HCT116 (cell line): ENCODE data around the gene LRG1. TPM values are rescaled to one million over a fixed set of nuclear protein-coding genes. Genes with fewer than 3 reads are reported as not detected.

ENCODE experiments used
- ATAC-seq: fragments of 200-7000 bp; cut with Tn5 transposase; 2 replicates; pipeline ENCODE4 v1.9.1; 2020; ENCODE audit warnings: mild to moderate bottlenecking, moderate library complexity
- BruUV-seq: library from RNA; stranded (reverse); fragments of 400-500 nt; replicated peaks from 2 replicates; lab custom pipeline; 2021; lab: Mats Ljungman, UMichigan
- CTCF ChIA-PET: fragments of 300-600 bp; sonication (Branson Sonifier 250); formaldehyde crosslinking; loops from one replicate; lab custom pipeline; 2021; ENCODE audit warnings: antibody characterized with exemption; lab: Charles Lee
- POLR2A ChIA-PET: fragments of 300-600, 350-600 bp; sonication (Branson Sonifier 250); formaldehyde crosslinking; loops from one replicate; lab custom pipeline; 2021; ENCODE audit warnings: antibody characterized with exemption; lab: Charles Lee
- RAD21 ChIA-PET, 2 experiments: fragments of 300-600 bp; sonication (Branson Sonifier 250); formaldehyde crosslinking; loops; one replicate each; lab custom pipeline; 2023; ENCODE audit warnings: low total read pairs in 2 of 2; ENCODE audit not compliant: uncharacterized antibody in 2 of 2, unreplicated experiment in 2 of 2, low non-redundant PET in 1 of 2; lab: Charles Lee
- DNase-seq: peaks from one replicate; pipeline ENCODE4 v3.0.0-alpha.2; 2010; ENCODE audit warnings: low read depth, low spot score
- H2AFZ ChIP-seq: fragments of 200-600 bp; shearing (Covaris generic), sonication (generic); 2 replicates; pipeline ENCODE4 v1.6.1; 2017; ENCODE audit warnings: low read depth, mixed run types, mixed read lengths, antibody characterized with exemption, low read length; ENCODE audit not compliant: poor library complexity, severe bottlenecking
- H3K27ac ChIP-seq: 2 replicates; pipeline ENCODE4 v1.5.1; 2012; ENCODE audit warnings: low read depth, low read length
- H3K27me3 ChIP-seq: fragments of 200-600 bp; sonication (generic); 2 replicates; pipeline ENCODE4 v1.6.1; 2016; ENCODE audit warnings: mixed run types, low read length, mixed read lengths; ENCODE audit not compliant: insufficient read depth
- H3K36me3 ChIP-seq, 2 experiments: fragments of 200-500 bp in 1 of 2; fragments of 200-600 bp in 1 of 2; sonication (Bioruptor generic) in 1 of 2; sonication (generic) in 1 of 2; 2 replicates each; pipeline versions ENCODE4 v1.5.1 to v1.6.1; 2014 to 2016; ENCODE audit warnings: low read length in 2 of 2, inconsistent platforms in 1 of 2, mixed read lengths in 1 of 2, mixed run types in 1 of 2; ENCODE audit not compliant: insufficient read depth in 2 of 2, control insufficient read depth in 1 of 2
- H3K4me1 ChIP-seq, 2 experiments: fragments of 200-600 bp in 1 of 2; sonication (generic) in 1 of 2; 2 replicates each; pipeline versions ENCODE4 v1.5.1 to v1.6.1; 2012 to 2017; ENCODE audit warnings: low read length in 2 of 2, inconsistent platforms in 1 of 2, mild to moderate bottlenecking in 1 of 2, mixed read lengths in 1 of 2, mixed run types in 1 of 2, moderate library complexity in 1 of 2; ENCODE audit not compliant: insufficient read depth in 2 of 2, control insufficient read depth in 1 of 2
- H3K4me2 ChIP-seq: fragments of 200-600 bp; sonication (generic); 2 replicates; pipeline ENCODE4 v1.6.1; 2017; ENCODE audit warnings: mixed run types, low read length, mixed read lengths
- H3K4me3 ChIP-seq, 2 experiments: fragments of 200-600 bp in 1 of 2; sonication (generic) in 1 of 2; replicated peaks in 1 of 2; 2 replicates each; pipeline ENCODE4 v1.5.1; 2011 to 2016; ENCODE audit warnings: low read length in 2 of 2, control low read depth in 1 of 2, low read depth in 1 of 2, mild to moderate bottlenecking in 1 of 2, mixed read lengths in 1 of 2, mixed run types in 1 of 2
- H3K79me2 ChIP-seq: fragments of 200-600 bp; sonication (generic); 2 replicates; pipeline ENCODE4 v1.6.1; 2017; ENCODE audit warnings: mild to moderate bottlenecking, mixed run types, low read length, moderate library complexity, mixed read lengths; ENCODE audit not compliant: insufficient read depth
- H3K9ac ChIP-seq: fragments of 200-600 bp; sonication (generic); 2 replicates; pipeline ENCODE4 v1.6.1; 2016; ENCODE audit warnings: low read length, mixed read lengths
- H3K9me2 ChIP-seq: fragments of 200-600 bp; sonication (generic), shearing (Covaris generic); 2 replicates; pipeline ENCODE4 v1.6.1; 2017; ENCODE audit warnings: mixed run types, mild to moderate bottlenecking, moderate library complexity; ENCODE audit not compliant: insufficient read depth
- H3K9me3 ChIP-seq, 2 experiments: fragments of 200-500 bp in 1 of 2; fragments of 200-600 bp in 1 of 2; sonication (Bioruptor generic) in 1 of 2; sonication (generic) in 1 of 2; 2 replicates each; pipeline ENCODE4 v1.6.1; 2014 to 2017; ENCODE audit warnings: low read length in 2 of 2, mixed read lengths in 2 of 2, inconsistent platforms in 1 of 2, low read depth in 1 of 2, mild to moderate bottlenecking in 1 of 2, mixed run types in 1 of 2, moderate library complexity in 1 of 2; ENCODE audit not compliant: control insufficient read depth in 1 of 2, insufficient read depth in 1 of 2
- H4K20me1 ChIP-seq: fragments of 200-600 bp; sonication (generic), shearing (Covaris generic); 2 replicates; pipeline ENCODE4 v1.6.1; 2017; ENCODE audit warnings: mixed run types, mild to moderate bottlenecking, moderate library complexity; ENCODE audit not compliant: insufficient read depth
- ATF3 ChIP-seq: IDR thresholded peaks from 2 replicates; pipeline ENCODE4 v1.6.1; 2012
- CBX3 ChIP-seq: IDR thresholded peaks from 2 replicates; pipeline ENCODE4 v1.6.1; 2012; ENCODE audit warnings: low read depth
- EGR1 ChIP-seq: IDR thresholded peaks from 2 replicates; pipeline ENCODE4 v1.6.1; 2012; ENCODE audit warnings: low read depth
- ELF1 ChIP-seq: IDR thresholded peaks from 2 replicates; pipeline ENCODE4 v1.6.1; 2012; ENCODE audit warnings: low read depth, borderline replicate concordance
- EZH2phosphoT487 ChIP-seq: fragments of 200-600 bp; IDR thresholded peaks from 2 replicates; pipeline ENCODE4 v1.6.1; 2018; ENCODE audit warnings: antibody characterized with exemption, borderline replicate concordance
- JUND ChIP-seq: IDR thresholded peaks from 2 replicates; pipeline ENCODE4 v1.6.1; 2012
- MAX ChIP-seq: IDR thresholded peaks from 2 replicates; pipeline ENCODE4 v1.6.1; 2012
- POLR2A ChIP-seq: IDR thresholded peaks from 2 replicates; pipeline ENCODE4 v1.7.0; 2011; ENCODE audit warnings: borderline replicate concordance; ENCODE audit not compliant: insufficient read depth, insufficient read length; ENCODE audit errors: extremely low read depth
- POLR2AphosphoS5 ChIP-seq: IDR thresholded peaks from 2 replicates; pipeline ENCODE4 v1.6.1; 2011; ENCODE audit warnings: mild to moderate bottlenecking, low read depth, low read length, moderate library complexity
- SIN3A ChIP-seq: IDR thresholded peaks from 2 replicates; pipeline ENCODE4 v1.6.1; 2012; ENCODE audit warnings: low read depth
- SP1 ChIP-seq: IDR thresholded peaks from 2 replicates; pipeline ENCODE4 v1.6.1; 2012; ENCODE audit warnings: low read depth
- SRF ChIP-seq: IDR thresholded peaks from 2 replicates; pipeline ENCODE4 v1.6.1; 2012; ENCODE audit warnings: low read depth
- YY1 ChIP-seq: IDR thresholded peaks from 2 replicates; pipeline ENCODE4 v1.6.1; 2011; ENCODE audit warnings: low read length, low read depth, moderate library complexity, mild to moderate bottlenecking; ENCODE audit not compliant: insufficient replicate concordance; ENCODE audit errors: extremely low read depth
- ZBTB33 ChIP-seq: IDR thresholded peaks from 2 replicates; pipeline ENCODE4 v1.6.1; 2011; ENCODE audit warnings: mild to moderate bottlenecking, low read length, moderate library complexity; ENCODE audit not compliant: insufficient replicate concordance; ENCODE audit errors: extremely low read depth
- ZFX ChIP-seq: fragments of 450-650 bp; IDR thresholded peaks from 2 replicates; pipeline ENCODE4 v1.6.1; 2017
- intact Hi-C: fragments of 100-400 bp; cut with micrococcal nuclease; formaldehyde crosslinking; loops from 2 replicates; pipeline ENCODE4 v1.10.0; 2022
- total RNA-seq: library from RNA; stranded (reverse); gene quantifications from one replicate; pipeline ENCODE4 v1.2.1, GENCODE V29; 2021; ENCODE audit not compliant: unreplicated experiment
- TF ChIP-seq, protein P1 (sequence below): IDR thresholded peaks from 2 replicates; pipeline ENCODE4 v1.6.1; 2012; ENCODE audit warnings: low read depth

Gene LRG1
- total RNA-seq, 1 experiment from 2014 or later: 1.3 TPM

DNA sequence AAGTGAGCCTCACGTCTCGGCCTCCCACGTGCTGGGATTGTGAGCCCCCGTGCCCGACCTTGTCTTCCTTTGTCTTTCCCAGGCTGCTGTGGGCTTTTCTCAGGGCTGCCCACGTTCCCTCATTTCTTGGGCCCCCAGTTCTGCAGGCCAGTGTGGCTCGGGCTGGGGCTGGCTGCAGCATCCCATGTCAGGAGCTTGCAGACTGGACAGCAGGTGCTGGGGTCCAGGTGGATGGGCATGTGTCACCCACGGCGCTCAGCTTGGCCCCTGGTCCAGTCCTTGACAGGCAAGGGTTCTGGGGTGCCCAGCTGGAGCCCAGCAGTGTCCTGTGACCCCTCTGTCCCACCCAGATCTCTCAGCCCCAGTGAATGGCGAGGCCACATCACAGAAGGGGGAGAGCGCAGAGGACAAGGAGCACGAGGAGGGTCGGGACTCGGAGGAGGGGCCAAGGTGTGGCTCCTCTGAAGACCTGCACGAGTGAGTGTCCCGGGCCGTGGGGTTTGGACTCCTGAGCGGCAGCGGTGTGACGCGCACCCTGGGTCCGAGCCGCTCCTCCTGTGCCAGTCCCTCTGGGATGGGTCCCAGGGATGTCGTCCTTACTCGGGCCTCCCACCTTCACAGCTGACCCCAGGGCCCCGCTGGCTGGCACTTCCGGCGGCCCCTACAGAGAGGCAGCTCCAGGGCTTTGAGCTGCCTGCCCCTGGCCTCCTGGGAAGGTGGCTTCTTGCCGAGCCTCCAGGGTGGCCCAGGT is 38.8 kb downstream of the LRG1 start:
- no peaks in the 10 kb centered on the region for H4K20me1 ChIP-seq
- H3K79me2 ChIP-seq: no peaks in the 10 kb centered on the region
- CTCF ChIA-PET: no interaction called here

More for the DNA sequence above, 38.8 kb downstream of the LRG1 start:
- TF ChIP-seq POLR2A (no peak), SRF (no peak), JUND (no peak), SIN3A (no peak), ZBTB33 (no peak), SP1 (no peak), ZFX (no peak), YY1 (no peak), POLR2AphosphoS5 (no peak), EGR1 (no peak), MAX (no peak), EZH2phosphoT487 (no peak), ATF3 (no peak), ELF1 (no peak), CBX3 (no peak)
- TF ChIP-seq, protein P1, sequence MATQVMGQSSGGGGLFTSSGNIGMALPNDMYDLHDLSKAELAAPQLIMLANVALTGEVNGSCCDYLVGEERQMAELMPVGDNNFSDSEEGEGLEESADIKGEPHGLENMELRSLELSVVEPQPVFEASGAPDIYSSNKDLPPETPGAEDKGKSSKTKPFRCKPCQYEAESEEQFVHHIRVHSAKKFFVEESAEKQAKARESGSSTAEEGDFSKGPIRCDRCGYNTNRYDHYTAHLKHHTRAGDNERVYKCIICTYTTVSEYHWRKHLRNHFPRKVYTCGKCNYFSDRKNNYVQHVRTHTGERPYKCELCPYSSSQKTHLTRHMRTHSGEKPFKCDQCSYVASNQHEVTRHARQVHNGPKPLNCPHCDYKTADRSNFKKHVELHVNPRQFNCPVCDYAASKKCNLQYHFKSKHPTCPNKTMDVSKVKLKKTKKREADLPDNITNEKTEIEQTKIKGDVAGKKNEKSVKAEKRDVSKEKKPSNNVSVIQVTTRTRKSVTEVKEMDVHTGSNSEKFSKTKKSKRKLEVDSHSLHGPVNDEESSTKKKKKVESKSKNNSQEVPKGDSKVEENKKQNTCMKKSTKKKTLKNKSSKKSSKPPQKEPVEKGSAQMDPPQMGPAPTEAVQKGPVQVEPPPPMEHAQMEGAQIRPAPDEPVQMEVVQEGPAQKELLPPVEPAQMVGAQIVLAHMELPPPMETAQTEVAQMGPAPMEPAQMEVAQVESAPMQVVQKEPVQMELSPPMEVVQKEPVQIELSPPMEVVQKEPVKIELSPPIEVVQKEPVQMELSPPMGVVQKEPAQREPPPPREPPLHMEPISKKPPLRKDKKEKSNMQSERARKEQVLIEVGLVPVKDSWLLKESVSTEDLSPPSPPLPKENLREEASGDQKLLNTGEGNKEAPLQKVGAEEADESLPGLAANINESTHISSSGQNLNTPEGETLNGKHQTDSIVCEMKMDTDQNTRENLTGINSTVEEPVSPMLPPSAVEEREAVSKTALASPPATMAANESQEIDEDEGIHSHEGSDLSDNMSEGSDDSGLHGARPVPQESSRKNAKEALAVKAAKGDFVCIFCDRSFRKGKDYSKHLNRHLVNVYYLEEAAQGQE: no peak
- BruUV-seq: no TSS peak
- no peak overlapping the region for H3K9ac ChIP-seq
- H3K4me2 ChIP-seq: no peak overlapping the region
- intact Hi-C loops: no loop called here
- H3K4me1 ChIP-seq: peaks cover 0 to 1% of the 10 kb centered on the region in 2 experiments; a peak in 2 of 4 replicates
- H2AFZ ChIP-seq: no peak overlapping the region
- no peaks in the 10 kb centered on the region for H3K9me2 ChIP-seq
- no peaks in the 10 kb centered on the region for H3K9me3 ChIP-seq
- no peak overlapping the region for H3K4me3 ChIP-seq
- peaks cover 0 to 12% of the 10 kb centered on the region in 2 experiments; a peak in 2 of 4 replicates for H3K36me3 ChIP-seq
- no peak for DNase-seq
- H3K27me3 ChIP-seq: no peaks in the 10 kb centered on the region
- ChIA-PET RAD21 (no interaction called here), POLR2A (no interaction called here)
- H3K27ac ChIP-seq: no peak overlapping the region
- no peak for ATAC-seq
